Liver (tissue), 9 donors: ENCODE data around the gene MSI2. TPM values are rescaled to one million over a fixed set of nuclear protein-coding genes. Genes with fewer than 3 reads are reported as not detected.

Experiments
- DNase-seq: peaks from one replicate; pipeline ENCODE4 v3.0.0-alpha.2; 2017; ENCODE audit warnings: low spot score
- H3K27ac ChIP-seq, 2 donors: one replicate each; pipeline ENCODE4 v1.7.0; 2013; ENCODE audit warnings: inconsistent platforms in 2 of 2, low read length in 2 of 2, control low read depth in 1 of 2, low read depth in 1 of 2, mild to moderate bottlenecking in 1 of 2
- H3K27me3 ChIP-seq, 4 donors: one replicate each; pipeline versions ENCODE4 v1.6.1 to v1.7.0; 2013; ENCODE audit warnings: low read length in 3 of 4, inconsistent platforms in 1 of 4, mild to moderate bottlenecking in 1 of 4, moderate library complexity in 1 of 4; ENCODE audit not compliant: control insufficient read depth in 4 of 4, insufficient read depth in 4 of 4
- H3K36me3 ChIP-seq, 4 donors: one replicate each; pipeline versions ENCODE4 v1.6.1 to v1.7.0; 2013; ENCODE audit warnings: low read length in 3 of 4, mild to moderate bottlenecking in 3 of 4, low read depth in 1 of 4, moderate library complexity in 1 of 4; ENCODE audit not compliant: control insufficient read depth in 4 of 4, insufficient read depth in 3 of 4
- H3K4me1 ChIP-seq, 4 donors: one replicate each; pipeline versions ENCODE4 v1.6.1 to v1.7.0; 2013; ENCODE audit warnings: low read length in 3 of 4, mild to moderate bottlenecking in 3 of 4, moderate library complexity in 1 of 4; ENCODE audit not compliant: control insufficient read depth in 4 of 4, insufficient read depth in 4 of 4
- H3K4me3 ChIP-seq, 3 donors: one replicate each; pipeline versions ENCODE4 v1.6.1 to v1.7.0; 2013; ENCODE audit warnings: low read length in 3 of 3, control low read depth in 1 of 3, low read depth in 1 of 3, mild to moderate bottlenecking in 1 of 3
- H3K9ac ChIP-seq, 2 donors: one replicate each; pipeline ENCODE4 v1.7.0; 2013; ENCODE audit warnings: low read length in 2 of 2, mild to moderate bottlenecking in 2 of 2, moderate library complexity in 2 of 2, control low read depth in 1 of 2, low read depth in 1 of 2
- H3K9me3 ChIP-seq, 4 donors: one replicate each; pipeline versions ENCODE4 v1.6.1 to v1.7.0; 2013; ENCODE audit warnings: low read length in 3 of 4; ENCODE audit not compliant: control insufficient read depth in 4 of 4
- ATF3 ChIP-seq: IDR thresholded peaks from 2 replicates; pipeline ENCODE4 v1.6.1; 2016; ENCODE audit warnings: antibody characterized with exemption
- EGR1 ChIP-seq, 2 donors: IDR thresholded peaks; 2 replicates each; pipeline ENCODE4 v1.6.1; 2016 to 2018; ENCODE audit warnings: antibody characterized with exemption in 2 of 2, low read depth in 2 of 2
- FOXA1 ChIP-seq: IDR thresholded peaks from 2 replicates; pipeline ENCODE4 v1.6.1; 2016; ENCODE audit warnings: antibody characterized with exemption
- FOXA2 ChIP-seq: IDR thresholded peaks from 2 replicates; pipeline ENCODE4 v1.6.1; 2016; ENCODE audit warnings: antibody characterized with exemption
- GABPA ChIP-seq, 2 donors: IDR thresholded peaks in 1 of 2; conservative IDR thresholded peaks in 1 of 2; 2 replicates each; pipeline ENCODE4 v1.6.1; 2016; ENCODE audit warnings: antibody characterized with exemption in 2 of 2, mild to moderate bottlenecking in 1 of 2, moderate library complexity in 1 of 2
- HNF4G ChIP-seq: IDR thresholded peaks from 2 replicates; pipeline ENCODE4 v1.6.1; 2016; ENCODE audit warnings: antibody characterized with exemption
- JUND ChIP-seq, 2 donors: IDR thresholded peaks; 2 replicates each; pipeline ENCODE4 v1.6.1; 2016; ENCODE audit warnings: antibody characterized with exemption in 2 of 2
- MAX ChIP-seq: IDR thresholded peaks from 2 replicates; pipeline ENCODE4 v1.6.1; 2016; ENCODE audit warnings: antibody characterized with exemption
- NR2F2 ChIP-seq: IDR thresholded peaks from 2 replicates; pipeline ENCODE4 v1.6.1; 2016; ENCODE audit warnings: antibody characterized with exemption
- RAD21 ChIP-seq, 2 donors: IDR thresholded peaks; 2 replicates each; pipeline ENCODE4 v1.6.1; 2016; ENCODE audit warnings: antibody characterized with exemption in 2 of 2, mild to moderate bottlenecking in 2 of 2
- REST ChIP-seq: IDR thresholded peaks from 2 replicates; pipeline ENCODE4 v1.6.1; 2016; ENCODE audit warnings: antibody characterized with exemption, mild to moderate bottlenecking
- RXRA ChIP-seq, 2 donors: IDR thresholded peaks; 2 replicates each; pipeline ENCODE4 v1.6.1; 2017 to 2018; ENCODE audit warnings: antibody characterized with exemption in 2 of 2, mild to moderate bottlenecking in 1 of 2
- SP1 ChIP-seq: IDR thresholded peaks from 2 replicates; pipeline ENCODE4 v1.6.1; 2018; ENCODE audit warnings: antibody characterized with exemption, mild to moderate bottlenecking
- TAF1 ChIP-seq: conservative IDR thresholded peaks from 2 replicates; pipeline ENCODE4 v1.6.1; 2016; ENCODE audit warnings: antibody characterized with exemption, mild to moderate bottlenecking
- ZBTB33 ChIP-seq: IDR thresholded peaks from 2 replicates; pipeline ENCODE4 v1.6.1; 2016; ENCODE audit warnings: antibody characterized with exemption
- WGBS: extraction: QIAGEN DNeasy Blood & Tissue Kit; methylation state at CpG from one replicate; pipeline ENCODE4 v1.1.7; 2013; 5-methylcytosine and 5-hydroxymethylcytosine counted together
- polyA plus RNA-seq, 2 donors: library from polyadenylated mRNA; stranded (reverse) in 1 of 2; unstranded in 1 of 2; fragments of 200-250 nt in 1 of 2; fragments of >200 nt in 1 of 2; fragmentation: Nextera tagmentation in 1 of 2; extraction: Ambion mirVana in 1 of 2; gene quantifications; one replicate each; pipeline versions ENCODE4 v1.2.1 to v1.2.3, GENCODE V29; 2013 to 2015
- total RNA-seq, 2 donors: library from RNA; depleted of rRNA; stranded (reverse); fragments of >200 nt; gene quantifications; one replicate each; pipeline ENCODE4 v1.2.3, GENCODE V29; 2014
- donor health status: healthy.
- donor health status: healthy.
- donor health status: healthy.
- donor health status: healthy.
- donor health status: healthy.

The MSI2 gene
- total and polyA plus RNA-seq, 4 donors, result 5.7 to 15.6 (median 9.2) TPM

- no peak for DNase-seq
- Histone ChIP-seq H3K27ac (no peak overlapping the region), H3K27me3 (no peaks in the 10 kb centered on the region), H3K9me3 (no peaks in the 10 kb centered on the region), H3K36me3 (no peaks in the 10 kb centered on the region), H3K4me3 (no peak overlapping the region), H3K9ac (no peak overlapping the region), H3K4me1 (no peaks in the 10 kb centered on the region)
- no peak for TF ChIP-seq TAF1
- no peak for TF ChIP-seq GABPA (IDR thresholded peaks at IDR 0.05 in 1 of 2, conservative IDR thresholded peaks at IDR 0.05 in 1 of 2)
- TF ChIP-seq REST, result no peak
- TF ChIP-seq RXRA (IDR thresholded peaks at IDR 0.05), result no peak
- TF ChIP-seq ZBTB33, result no peak
- 96% methylated on average over 8 of the region's 8 CpGs for WGBS
These were observed 194.9 kb downstream of the MSI2 start for GRCh38 chr17:57451191-57451590.

- no peaks in the 10 kb centered on the region for H3K4me1 ChIP-seq
These were observed 195.3 kb downstream of the MSI2 start for GRCh38 chr17:57451643-57452042.

More at GRCh38 chr17:57451643-57452042, 195.3 kb downstream of the MSI2 start:
- Histone ChIP-seq H3K9me3 (no peaks in the 10 kb centered on the region), H3K36me3 (no peaks in the 10 kb centered on the region), H3K27me3 (no peaks in the 10 kb centered on the region), H3K27ac (no peak overlapping the region), H3K4me3 (no peak overlapping the region), H3K9ac (no peak overlapping the region)
- TF ChIP-seq ZBTB33 (no peak), TAF1 (no peak), FOXA2 (no peak), EGR1 (IDR thresholded peaks at IDR 0.05; ENCODE audit: low read depth in 2 of 2) (no peak), SP1 (no peak), HNF4G (no peak), NR2F2 (no peak), FOXA1 (no peak), GABPA (IDR thresholded peaks at IDR 0.05 in 1 of 2, conservative IDR thresholded peaks at IDR 0.05 in 1 of 2) (no peak), ATF3 (no peak), MAX (no peak), RAD21 (IDR thresholded peaks at IDR 0.05) (no peak), JUND (IDR thresholded peaks at IDR 0.05) (no peak)
- no peak for DNase-seq
- WGBS, result 75% methylated on average over 7 of the region's 7 CpGs
